Measurements from ENCODE around the gene KCNH1. TPM values are rescaled to one million over a fixed set of nuclear protein-coding genes. Genes with fewer than 3 reads are reported as not detected.

The KCNH1 gene
- total RNA-seq, 2 experiments from 2014 or later = not detected

GRCh38 chr1:210857705-210858104 lies 276.2 kb downstream of the KCNH1 start:
- Mint-ChIP-seq H3K27me3 (ENCODE audit: low read depth) (no peaks in the 10 kb centered on the region), H3K27ac (no peak overlapping the region)
- CTCF ChIA-PET = no interaction called here

GRCh38 chr1:210857146-210857663 lies 276.7 kb downstream of the KCNH1 start:
- CTCF ChIA-PET = no interaction called here
- no peak overlapping the region for H3K27ac Mint-ChIP-seq
- intact Hi-C loops (cut with micrococcal nuclease) = no loop called here
- H3K9me3 Mint-ChIP-seq = no peaks in the 10 kb centered on the region
- peaks cover under 1% of the 10 kb centered on the region for H3K27me3 Mint-ChIP-seq (ENCODE audit: low read depth)
- H3K4me1 Mint-ChIP-seq (ENCODE audit: low read depth) = no peaks in the 10 kb centered on the region
- no peaks in the 10 kb centered on the region for H3K36me3 Mint-ChIP-seq (ENCODE audit: low read depth)
- no peak overlapping the region for H3K4me3 Mint-ChIP-seq
- DNase-seq = no peak

More at GRCh38 chr1:210857705-210858104, 276.2 kb downstream of the KCNH1 start:
- no peak overlapping the region for H3K4me3 Mint-ChIP-seq
- no peaks in the 10 kb centered on the region for H3K4me1 Mint-ChIP-seq (ENCODE audit: low read depth)
- intact Hi-C loops (cut with micrococcal nuclease) = no loop called here
- no peaks in the 10 kb centered on the region for H3K36me3 Mint-ChIP-seq (ENCODE audit: low read depth)
- no peaks in the 10 kb centered on the region for H3K9me3 Mint-ChIP-seq
- DNase-seq = no peak

GRCh38 chr1:210855440-210855839 lies 278.5 kb downstream of the KCNH1 start:
- no peaks in the 10 kb centered on the region for H3K9me3 Mint-ChIP-seq
- H3K27ac Mint-ChIP-seq = no peak overlapping the region
- H3K4me3 Mint-ChIP-seq = no peak overlapping the region
- CTCF ChIA-PET = interaction anchor here (0.6 kb wide), 1 partner anchor 495 kb away, joined by 3 read pairs; no protein-coding TSS in a partner anchor
- intact Hi-C loops (cut with micrococcal nuclease) = no loop called here
- no peaks in the 10 kb centered on the region for H3K36me3 Mint-ChIP-seq (ENCODE audit: low read depth)
- peaks cover 4% of the 10 kb centered on the region for H3K27me3 Mint-ChIP-seq (ENCODE audit: low read depth)
- DNase-seq = no peak
- no peaks in the 10 kb centered on the region for H3K4me1 Mint-ChIP-seq (ENCODE audit: low read depth)

- CTCF ChIA-PET = no interaction called here
Observed at GRCh38 chr1:210853276-210853675, 280.7 kb downstream of the KCNH1 start.

GRCh38 chr1:210850556-210850955 lies 283.4 kb downstream of the KCNH1 start:
- Mint-ChIP-seq H3K9me3 (no peaks in the 10 kb centered on the region), H3K36me3 (ENCODE audit: low read depth) (no peaks in the 10 kb centered on the region), H3K4me3 (no peak overlapping the region), H3K4me1 (ENCODE audit: low read depth) (no peaks in the 10 kb centered on the region), H3K27me3 (ENCODE audit: low read depth) (peaks cover 4% of the 10 kb centered on the region), H3K27ac (no peak overlapping the region)
- CTCF ChIA-PET = no interaction called here
- intact Hi-C loops (cut with micrococcal nuclease) = no loop called here
- no peak for DNase-seq

More at GRCh38 chr1:210853276-210853675, 280.7 kb downstream of the KCNH1 start:
- Mint-ChIP-seq H3K4me3 (no peak overlapping the region), H3K36me3 (ENCODE audit: low read depth) (no peaks in the 10 kb centered on the region), H3K27ac (no peak overlapping the region), H3K27me3 (ENCODE audit: low read depth) (peaks cover 4% of the 10 kb centered on the region), H3K9me3 (no peaks in the 10 kb centered on the region), H3K4me1 (ENCODE audit: low read depth) (no peaks in the 10 kb centered on the region)
- DNase-seq = no peak
- intact Hi-C loops (cut with micrococcal nuclease) = no loop called here

DNA sequence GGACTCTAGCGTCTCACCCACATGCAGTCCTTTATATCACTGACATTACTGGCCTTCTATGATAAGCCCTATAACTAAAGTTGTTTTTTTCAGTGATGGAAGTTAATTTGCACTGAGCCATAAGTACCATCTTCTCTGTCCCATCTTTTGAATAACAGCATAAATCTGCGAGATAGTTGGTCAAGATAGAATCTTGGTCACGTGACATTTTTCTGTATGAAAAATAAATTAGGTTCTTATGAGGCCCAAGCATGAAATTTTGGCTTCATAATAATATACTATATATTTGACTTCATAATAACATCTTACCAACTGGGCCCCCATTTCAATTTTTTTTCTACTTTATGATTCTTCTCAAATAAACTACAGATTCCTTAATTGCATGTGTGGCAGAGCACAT lies 285.5 kb downstream of the KCNH1 start:
- intact Hi-C loops (cut with micrococcal nuclease) = no loop called here
- H3K4me1 Mint-ChIP-seq (ENCODE audit: low read depth) = no peaks in the 10 kb centered on the region
- H3K27ac Mint-ChIP-seq = no peak overlapping the region
- no peaks in the 10 kb centered on the region for H3K9me3 Mint-ChIP-seq
- DNase-seq = no peak
- H3K36me3 Mint-ChIP-seq (ENCODE audit: low read depth) = no peaks in the 10 kb centered on the region
- no peak overlapping the region for H3K4me3 Mint-ChIP-seq
- H3K27me3 Mint-ChIP-seq (ENCODE audit: low read depth) = peaks cover 4% of the 10 kb centered on the region
- CTCF ChIA-PET = no interaction called here

GRCh38 chr1:210841926-210842625 lies 291.9 kb downstream of the KCNH1 start:
- no peak overlapping the region for H3K27ac Mint-ChIP-seq
- no peaks in the 10 kb centered on the region for H3K4me1 Mint-ChIP-seq (ENCODE audit: low read depth)
- no peaks in the 10 kb centered on the region for H3K36me3 Mint-ChIP-seq (ENCODE audit: low read depth)
- CTCF ChIA-PET = no interaction called here
- intact Hi-C loops (cut with micrococcal nuclease) = no loop called here
- H3K27me3 Mint-ChIP-seq (ENCODE audit: low read depth) = peaks cover 9% of the 10 kb centered on the region
- DNase-seq = no peak
- H3K4me3 Mint-ChIP-seq = no peak overlapping the region
- peaks cover 2% of the 10 kb centered on the region for H3K9me3 Mint-ChIP-seq

- intact Hi-C loops (cut with micrococcal nuclease) = no loop called here
- CTCF ChIA-PET = interaction anchor here (0.6 kb wide), 1 partner anchor 37 kb away, joined by 3 read pairs; no protein-coding TSS in a partner anchor
- peaks cover 19% of the 10 kb centered on the region for H3K27me3 Mint-ChIP-seq (ENCODE audit: low read depth)
Observed at GRCh38 chr1:210830034-210831028, 303.6 kb downstream of the KCNH1 start.

DNA sequence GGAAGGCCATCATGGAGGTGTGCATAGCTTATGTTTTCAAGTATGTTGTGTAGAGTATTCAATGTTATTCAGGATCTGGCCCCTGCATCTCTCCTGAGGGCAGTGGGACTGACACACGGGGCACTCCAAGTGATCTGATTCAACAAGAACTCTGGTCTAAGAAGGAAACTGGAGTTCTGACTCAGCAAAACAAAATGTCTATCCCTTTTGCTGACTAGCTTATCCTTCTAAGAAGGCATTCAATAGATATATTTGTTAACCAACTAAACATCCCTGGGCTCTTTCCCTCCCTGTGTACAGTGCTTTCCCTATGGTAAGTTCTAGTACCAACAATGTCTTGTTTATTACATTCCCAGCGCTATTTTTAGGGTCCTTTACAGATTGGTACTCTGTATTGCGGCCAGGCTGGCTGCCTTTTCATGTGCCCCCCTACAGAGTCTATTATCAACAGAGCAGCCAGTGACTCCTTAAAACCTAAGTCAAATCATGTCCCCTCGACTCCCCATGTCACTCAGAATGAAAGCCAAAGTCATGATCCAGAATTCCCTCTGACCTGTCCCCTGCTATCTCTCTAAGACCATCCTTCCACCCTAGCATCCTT lies 304.9 kb downstream of the KCNH1 start:
- H3K4me1 Mint-ChIP-seq (ENCODE audit: low read depth) = no peaks in the 10 kb centered on the region
- peaks cover 19% of the 10 kb centered on the region for H3K27me3 Mint-ChIP-seq (ENCODE audit: low read depth)
- H3K36me3 Mint-ChIP-seq (ENCODE audit: low read depth) = no peaks in the 10 kb centered on the region
- DNase-seq = no peak
- CTCF ChIA-PET = no interaction called here
- H3K27ac Mint-ChIP-seq = no peak overlapping the region
- intact Hi-C loops (cut with micrococcal nuclease) = no loop called here
- H3K9me3 Mint-ChIP-seq = no peaks in the 10 kb centered on the region
- no peak overlapping the region for H3K4me3 Mint-ChIP-seq

More at GRCh38 chr1:210830034-210831028, 303.6 kb downstream of the KCNH1 start:
- H3K4me1 Mint-ChIP-seq (ENCODE audit: low read depth) = no peaks in the 10 kb centered on the region
- H3K9me3 Mint-ChIP-seq = no peaks in the 10 kb centered on the region
- DNase-seq = no peak
- H3K36me3 Mint-ChIP-seq (ENCODE audit: low read depth) = no peaks in the 10 kb centered on the region
- no peak overlapping the region for H3K27ac Mint-ChIP-seq
- H3K4me3 Mint-ChIP-seq = no peak overlapping the region

- H3K27me3 Mint-ChIP-seq (ENCODE audit: low read depth) = peaks cover 19% of the 10 kb centered on the region
- no peak for DNase-seq
- H3K36me3 Mint-ChIP-seq (ENCODE audit: low read depth) = no peaks in the 10 kb centered on the region
- H3K9me3 Mint-ChIP-seq = no peaks in the 10 kb centered on the region
- intact Hi-C loops (cut with micrococcal nuclease) = no loop called here
- H3K27ac Mint-ChIP-seq = no peak overlapping the region
- no peaks in the 10 kb centered on the region for H3K4me1 Mint-ChIP-seq (ENCODE audit: low read depth)
- H3K4me3 Mint-ChIP-seq = no peak overlapping the region
- CTCF ChIA-PET = interaction anchor here (0.6 kb wide), 1 partner anchor 643 kb away, joined by 3 read pairs; no protein-coding TSS in a partner anchor
Observed at GRCh38 chr1:210827481-210827880, 306.5 kb downstream of the KCNH1 start.

DNA sequence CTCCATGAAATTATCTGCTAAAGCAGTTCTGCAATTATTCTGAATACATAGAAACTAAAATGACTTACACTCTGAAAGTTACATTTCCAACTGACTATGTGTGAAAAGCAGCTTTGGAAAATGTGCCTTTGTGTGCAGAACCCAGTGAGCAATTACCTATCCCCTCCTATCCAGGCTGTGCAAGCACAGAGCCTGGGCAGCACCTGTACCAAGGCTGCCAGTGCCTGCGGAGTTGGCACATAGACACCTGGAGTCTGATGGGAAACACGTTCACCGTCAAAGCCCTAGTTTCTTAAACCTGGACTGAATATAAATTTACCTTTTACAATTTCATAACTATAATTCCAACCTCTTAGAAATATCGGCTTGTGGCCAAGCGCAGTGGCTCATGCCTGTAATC lies 307.3 kb downstream of the KCNH1 start:
- Mint-ChIP-seq H3K9me3 (no peaks in the 10 kb centered on the region), H3K27me3 (ENCODE audit: low read depth) (peaks cover 22% of the 10 kb centered on the region), H3K4me3 (no peak overlapping the region), H3K36me3 (ENCODE audit: low read depth) (no peaks in the 10 kb centered on the region), H3K4me1 (ENCODE audit: low read depth) (no peaks in the 10 kb centered on the region), H3K27ac (no peak overlapping the region)
- DNase-seq = no peak
- CTCF ChIA-PET = no interaction called here
- intact Hi-C loops (cut with micrococcal nuclease) = no loop called here

DNA sequence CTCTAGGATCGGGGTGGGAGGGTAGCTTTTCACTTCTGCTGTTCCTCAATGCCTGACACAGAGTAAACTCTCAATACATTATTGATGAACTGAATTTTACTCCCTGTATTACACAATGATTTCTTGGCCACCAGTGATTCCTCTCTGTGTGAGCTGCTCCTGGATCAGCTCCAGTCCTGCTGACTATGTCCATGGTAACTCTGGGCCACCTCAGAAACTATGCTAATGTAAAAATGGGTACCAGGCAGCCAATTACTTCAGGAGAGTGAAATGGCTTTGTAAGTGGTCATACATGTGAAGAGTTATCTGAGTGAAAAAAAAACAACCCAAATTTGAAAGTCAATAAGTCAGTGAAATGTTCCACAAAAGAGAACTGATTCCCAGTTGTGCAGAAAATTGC lies 311.0 kb downstream of the KCNH1 start:
- Mint-ChIP-seq H3K27me3 (ENCODE audit: low read depth) (peaks cover 14% of the 10 kb centered on the region), H3K36me3 (ENCODE audit: low read depth) (no peaks in the 10 kb centered on the region), H3K27ac (no peak overlapping the region), H3K4me1 (ENCODE audit: low read depth) (no peaks in the 10 kb centered on the region), H3K9me3 (no peaks in the 10 kb centered on the region), H3K4me3 (no peak overlapping the region)
- CTCF ChIA-PET = no interaction called here
- intact Hi-C loops (cut with micrococcal nuclease) = no loop called here
- DNase-seq = no peak
